ENCODE measurements around the gene SEMA3A. TPM values are rescaled to one million over a fixed set of nuclear protein-coding genes. Genes with fewer than 3 reads are reported as not detected.

The SEMA3A gene
- total RNA-seq, 1 experiment from 2014 or later, result 43.3 TPM

GRCh38 chr7:84162125-84162524 is 32.5 kb downstream of the SEMA3A start:
- Histone ChIP-seq H3K27me3 (ENCODE audit: control insufficient read depth, insufficient read depth, low read length) (no peaks in the 10 kb centered on the region), H3K9me3 (ENCODE audit: control insufficient read depth, insufficient read depth, low read depth, low read length) (no peaks in the 10 kb centered on the region), H3K4me1 (ENCODE audit: control insufficient read depth, insufficient read depth, low read length) (peaks cover 15% of the 10 kb centered on the region; the same call in 1 of the 2 replicates), H3K36me3 (ENCODE audit: control insufficient read depth, insufficient read depth, low read length) (no peaks in the 10 kb centered on the region), H3K4me3 (ENCODE audit: low read depth in 2 of 2, low read length in 2 of 2) (no peak overlapping the region), H3K27ac (ENCODE audit: low read length) (peak overlapping the region; percentile 60)
- CTCF ChIA-PET, result no interaction called here
- ATAC-seq (no peak), DNase-seq (ENCODE audit: low read depth, low spot score) (no peak)
- TF ChIP-seq CTCF (IDR thresholded peaks at IDR 0.05) (no peak), TCF7L2 (IDR thresholded peaks at IDR 0.05; ENCODE audit: low read depth, low read length) (no peak), POLR2AphosphoS5 (IDR thresholded peaks at IDR 0.05; ENCODE audit: low read depth, low read length) (no peak), SIN3A (IDR thresholded peaks at IDR 0.05; ENCODE audit: borderline replicate concordance, insufficient read depth, low read depth, low read length) (no peak)
- TF ChIP-seq, protein P1, sequence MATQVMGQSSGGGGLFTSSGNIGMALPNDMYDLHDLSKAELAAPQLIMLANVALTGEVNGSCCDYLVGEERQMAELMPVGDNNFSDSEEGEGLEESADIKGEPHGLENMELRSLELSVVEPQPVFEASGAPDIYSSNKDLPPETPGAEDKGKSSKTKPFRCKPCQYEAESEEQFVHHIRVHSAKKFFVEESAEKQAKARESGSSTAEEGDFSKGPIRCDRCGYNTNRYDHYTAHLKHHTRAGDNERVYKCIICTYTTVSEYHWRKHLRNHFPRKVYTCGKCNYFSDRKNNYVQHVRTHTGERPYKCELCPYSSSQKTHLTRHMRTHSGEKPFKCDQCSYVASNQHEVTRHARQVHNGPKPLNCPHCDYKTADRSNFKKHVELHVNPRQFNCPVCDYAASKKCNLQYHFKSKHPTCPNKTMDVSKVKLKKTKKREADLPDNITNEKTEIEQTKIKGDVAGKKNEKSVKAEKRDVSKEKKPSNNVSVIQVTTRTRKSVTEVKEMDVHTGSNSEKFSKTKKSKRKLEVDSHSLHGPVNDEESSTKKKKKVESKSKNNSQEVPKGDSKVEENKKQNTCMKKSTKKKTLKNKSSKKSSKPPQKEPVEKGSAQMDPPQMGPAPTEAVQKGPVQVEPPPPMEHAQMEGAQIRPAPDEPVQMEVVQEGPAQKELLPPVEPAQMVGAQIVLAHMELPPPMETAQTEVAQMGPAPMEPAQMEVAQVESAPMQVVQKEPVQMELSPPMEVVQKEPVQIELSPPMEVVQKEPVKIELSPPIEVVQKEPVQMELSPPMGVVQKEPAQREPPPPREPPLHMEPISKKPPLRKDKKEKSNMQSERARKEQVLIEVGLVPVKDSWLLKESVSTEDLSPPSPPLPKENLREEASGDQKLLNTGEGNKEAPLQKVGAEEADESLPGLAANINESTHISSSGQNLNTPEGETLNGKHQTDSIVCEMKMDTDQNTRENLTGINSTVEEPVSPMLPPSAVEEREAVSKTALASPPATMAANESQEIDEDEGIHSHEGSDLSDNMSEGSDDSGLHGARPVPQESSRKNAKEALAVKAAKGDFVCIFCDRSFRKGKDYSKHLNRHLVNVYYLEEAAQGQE (IDR thresholded peaks at IDR 0.05; ENCODE audit: insufficient read depth in 1 of 2, low read depth in 2 of 2, low read length in 1 of 2), result no peak
- BruUV-seq (replicated peaks), result no TSS peak
- in situ Hi-C loops (cut with HindIII; ENCODE audit: low pct_unique_long_range_greater_than_20kb, low sequenced_read_pairs), result no loop called here
- POLR2A ChIA-PET, result interaction anchor here (0.6 kb wide), 1 partner anchor 12 kb away, joined by 3 read pairs; no protein-coding TSS in a partner anchor
- intact Hi-C loops (cut with micrococcal nuclease; ENCODE audit: unreplicated experiment), result no loop called here

GRCh38 chr7:84161398-84161797 is 33.2 kb downstream of the SEMA3A start:
- intact Hi-C loops (cut with micrococcal nuclease; ENCODE audit: unreplicated experiment), result no loop called here
- POLR2A ChIA-PET, result no interaction called here
- CTCF ChIA-PET, result interaction anchor here (0.7 kb wide), 1 partner anchor 34 kb away, joined by 4 read pairs; no protein-coding TSS in a partner anchor

DNA sequence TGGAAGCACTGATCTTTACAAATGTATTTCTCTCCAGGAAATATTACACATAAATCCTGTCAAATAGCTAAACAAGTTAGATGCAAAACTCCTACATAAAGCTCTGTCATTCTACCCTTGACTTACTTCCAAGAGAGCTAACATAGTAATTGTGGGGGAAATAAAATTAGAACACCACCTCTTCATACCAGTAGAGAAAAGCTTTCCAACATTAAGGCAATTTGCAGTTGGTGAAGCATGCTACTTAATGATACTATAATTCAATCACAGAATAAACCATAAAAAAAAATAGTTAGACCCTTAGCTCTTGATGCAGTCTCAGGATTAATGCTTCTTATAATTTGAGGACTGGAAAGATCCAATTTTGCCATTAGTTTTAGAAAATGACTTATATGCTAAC is 35.2 kb downstream of the SEMA3A start:
- no TSS peak for BruUV-seq (replicated peaks)
- no peak overlapping the region for H3K4me3 ChIP-seq (ENCODE audit: low read depth in 2 of 2, low read length in 2 of 2)
- ATAC-seq (no peak), DNase-seq (ENCODE audit: low read depth, low spot score) (no peak)
- CTCF ChIA-PET, result no interaction called here
- in situ Hi-C loops (cut with HindIII; ENCODE audit: low pct_unique_long_range_greater_than_20kb, low sequenced_read_pairs) (no loop called here), intact Hi-C loops (cut with micrococcal nuclease; ENCODE audit: unreplicated experiment) (no loop called here)
- no peak for TF ChIP-seq POLR2AphosphoS5 (IDR thresholded peaks at IDR 0.05; ENCODE audit: low read depth, low read length)
- TF ChIP-seq CTCF (IDR thresholded peaks at IDR 0.05), result no peak
- TF ChIP-seq, protein P1 (IDR thresholded peaks at IDR 0.05; ENCODE audit: insufficient read depth in 1 of 2, low read depth in 2 of 2, low read length in 1 of 2), result no peak
- TF ChIP-seq TCF7L2 (IDR thresholded peaks at IDR 0.05; ENCODE audit: low read depth, low read length), result no peak
- no peak for TF ChIP-seq SIN3A (IDR thresholded peaks at IDR 0.05; ENCODE audit: borderline replicate concordance, insufficient read depth, low read depth, low read length)
- H3K27ac ChIP-seq (ENCODE audit: low read length), result peak overlapping the region; percentile 12; the same call in 1 of the 2 replicates
- peaks cover 22% of the 10 kb centered on the region; the same call in 1 of the 2 replicates for H3K4me1 ChIP-seq (ENCODE audit: control insufficient read depth, insufficient read depth, low read length)
- H3K36me3 ChIP-seq (ENCODE audit: control insufficient read depth, insufficient read depth, low read length), result no peaks in the 10 kb centered on the region
- POLR2A ChIA-PET, result no interaction called here
- no peaks in the 10 kb centered on the region for H3K9me3 ChIP-seq (ENCODE audit: control insufficient read depth, insufficient read depth, low read depth, low read length)
- no peaks in the 10 kb centered on the region for H3K27me3 ChIP-seq (ENCODE audit: control insufficient read depth, insufficient read depth, low read length)

More at GRCh38 chr7:84161398-84161797, 33.2 kb downstream of the SEMA3A start:
- TF ChIP-seq POLR2AphosphoS5 (IDR thresholded peaks at IDR 0.05; ENCODE audit: low read depth, low read length) (no peak), TCF7L2 (IDR thresholded peaks at IDR 0.05; ENCODE audit: low read depth, low read length) (peak; percentile 45; the same call in 1 of the 2 replicates)
- H3K36me3 ChIP-seq (ENCODE audit: control insufficient read depth, insufficient read depth, low read length), result no peaks in the 10 kb centered on the region
- H3K27me3 ChIP-seq (ENCODE audit: control insufficient read depth, insufficient read depth, low read length), result no peaks in the 10 kb centered on the region
- BruUV-seq (replicated peaks), result no TSS peak
- H3K27ac ChIP-seq (ENCODE audit: low read length), result no peak overlapping the region
- no peak for DNase-seq (ENCODE audit: low read depth, low spot score)
- H3K4me3 ChIP-seq (ENCODE audit: low read depth in 2 of 2, low read length in 2 of 2), result no peak overlapping the region
- in situ Hi-C loops (cut with HindIII; ENCODE audit: low pct_unique_long_range_greater_than_20kb, low sequenced_read_pairs), result no loop called here
- H3K4me1 ChIP-seq (ENCODE audit: control insufficient read depth, insufficient read depth, low read length), result peaks cover 18% of the 10 kb centered on the region; the same call in 1 of the 2 replicates
- no peak for ATAC-seq
- no peaks in the 10 kb centered on the region for H3K9me3 ChIP-seq (ENCODE audit: control insufficient read depth, insufficient read depth, low read depth, low read length)

All from Panc1 (cell line).